HEK293 (cell line): ENCODE data around the gene IFITM1.

Experiments
- CTCF ChIA-PET: fragments of 350-600 bp; formaldehyde crosslinking; extraction: SDS; loops from one replicate; lab custom pipeline; 2021; ENCODE audit warnings: antibody characterized with exemption; lab: Yijun Ruan, JAX
- POLR2A ChIA-PET: fragments of 300-600 bp; formaldehyde crosslinking; extraction: SDS; loops from one replicate; lab custom pipeline; 2020; ENCODE audit warnings: antibody characterized with exemption, inconsistent platforms; lab: Yijun Ruan, JAX
- H3K27ac ChIP-seq: fragments of 200-500 bp; sonication (Bioruptor generic); 2 replicates; pipeline ENCODE4 v1.5.1; 2014; ENCODE audit warnings: low read depth, low read length, control low read depth, inconsistent platforms; ENCODE audit errors: extremely low read depth
- H3K36me3 ChIP-seq, 2 experiments: fragments of 200-500 bp in 1 of 2; sonication (Bioruptor generic) in 1 of 2; 1 replicate in 1 of 2; 2 replicates in 1 of 2; pipeline ENCODE4 v1.5.1; 2014 to 2017; ENCODE audit warnings: inconsistent platforms in 2 of 2, low read length in 2 of 2; ENCODE audit not compliant: control insufficient read depth in 2 of 2, insufficient read depth in 1 of 2
- H3K4me1 ChIP-seq: fragments of 200-500 bp; sonication (Bioruptor generic); 2 replicates; pipeline ENCODE4 v1.5.1; 2014; ENCODE audit warnings: mild to moderate bottlenecking, low read length, inconsistent platforms; ENCODE audit not compliant: control insufficient read depth, insufficient read depth
- H3K4me3 ChIP-seq: 2 replicates; pipeline ENCODE4 v1.5.1; 2011; ENCODE audit warnings: low read depth, mild to moderate bottlenecking, control low read depth, low read length, moderate library complexity
- H3K9me3 ChIP-seq: fragments of 200-500 bp; sonication (Bioruptor generic); 2 replicates; pipeline ENCODE4 v1.5.1; 2014; ENCODE audit warnings: low read depth, low read length, inconsistent platforms; ENCODE audit not compliant: control insufficient read depth, insufficient read depth
- GLI4 ChIP-seq: fragments of 450-650 bp; formaldehyde crosslinking; IDR thresholded peaks from 2 replicates; pipeline ENCODE4 v1.5.1; 2016; ENCODE audit warnings: missing biosample characterization, missing genetic modification characterization
- GLIS2 ChIP-seq: fragments of 450-650 bp; formaldehyde crosslinking; IDR thresholded peaks from 2 replicates; pipeline ENCODE4 v1.5.1; 2016; ENCODE audit warnings: missing biosample characterization, missing genetic modification characterization
- KLF1 ChIP-seq: fragments of 450-650 bp; formaldehyde crosslinking; IDR thresholded peaks from 2 replicates; pipeline ENCODE4 v1.5.1; 2016; ENCODE audit warnings: missing biosample characterization, missing genetic modification characterization
- MYNN ChIP-seq: fragments of 450-650 bp; formaldehyde crosslinking; IDR thresholded peaks from 2 replicates; pipeline ENCODE4 v1.5.1; 2016; ENCODE audit warnings: missing biosample characterization, missing genetic modification characterization, borderline replicate concordance
- OVOL3 ChIP-seq: fragments of 450-650 bp; formaldehyde crosslinking; IDR thresholded peaks from 2 replicates; pipeline ENCODE4 v1.5.1; 2016; ENCODE audit warnings: missing biosample characterization, missing genetic modification characterization
- PRDM1 ChIP-seq: fragments of 450-650 bp; formaldehyde crosslinking; IDR thresholded peaks from 2 replicates; pipeline ENCODE4; 2016; ENCODE audit warnings: missing biosample characterization, missing genetic modification characterization
- ZBTB20 ChIP-seq: fragments of 450-650 bp; formaldehyde crosslinking; IDR thresholded peaks from 2 replicates; pipeline ENCODE4 v1.5.1; 2016; ENCODE audit warnings: missing biosample characterization, missing genetic modification characterization
- ZFP3 ChIP-seq: fragments of 450-650 bp; formaldehyde crosslinking; IDR thresholded peaks from 2 replicates; pipeline ENCODE4 v1.5.1; 2016; ENCODE audit warnings: low read depth, missing biosample characterization, missing genetic modification characterization
- ZFP69B ChIP-seq: fragments of 450-650 bp; formaldehyde crosslinking; IDR thresholded peaks from 2 replicates; pipeline ENCODE4 v1.5.1; 2016; ENCODE audit warnings: missing biosample characterization, missing genetic modification characterization
- ZNF114 ChIP-seq: fragments of 450-650 bp; formaldehyde crosslinking; IDR thresholded peaks from 2 replicates; pipeline ENCODE4 v1.5.0; 2017; ENCODE audit warnings: missing biosample characterization, missing genetic modification characterization
- ZNF133 ChIP-seq: fragments of 450-650 bp; formaldehyde crosslinking; IDR thresholded peaks from 2 replicates; pipeline ENCODE4 v1.5.1; 2016; ENCODE audit warnings: missing biosample characterization, missing genetic modification characterization
- ZNF175 ChIP-seq: fragments of 450-650 bp; formaldehyde crosslinking; IDR thresholded peaks from 2 replicates; pipeline ENCODE4 v1.5.1; 2016; ENCODE audit warnings: missing biosample characterization, missing genetic modification characterization
- ZNF202 ChIP-seq: fragments of 450-650 bp; formaldehyde crosslinking; IDR thresholded peaks from 2 replicates; pipeline ENCODE4 v1.5.1; 2016; ENCODE audit warnings: missing biosample characterization, missing genetic modification characterization, borderline replicate concordance
- ZNF266 ChIP-seq: fragments of 450-650 bp; formaldehyde crosslinking; IDR thresholded peaks from 2 replicates; pipeline ENCODE4 v1.5.1; 2016; ENCODE audit warnings: missing biosample characterization, missing genetic modification characterization, low read depth
- ZNF302 ChIP-seq: fragments of 450-650 bp; formaldehyde crosslinking; IDR thresholded peaks from 2 replicates; pipeline ENCODE4 v1.5.1; 2016; ENCODE audit warnings: missing biosample characterization, missing genetic modification characterization, low read depth
- ZNF354C ChIP-seq: fragments of 450-650 bp; formaldehyde crosslinking; IDR thresholded peaks from 2 replicates; pipeline ENCODE4 v1.5.1; 2016; ENCODE audit warnings: missing biosample characterization, missing genetic modification characterization, low read depth, borderline replicate concordance
- ZNF366 ChIP-seq: fragments of 450-650 bp; formaldehyde crosslinking; conservative IDR thresholded peaks from 2 replicates; pipeline ENCODE4 v1.5.1; 2016; ENCODE audit warnings: missing biosample characterization, missing genetic modification characterization
- ZNF426 ChIP-seq: fragments of 450-650 bp; formaldehyde crosslinking; IDR thresholded peaks from 2 replicates; pipeline ENCODE4 v1.5.1; 2017; ENCODE audit warnings: missing biosample characterization, missing genetic modification characterization, mild to moderate bottlenecking, inconsistent platforms, moderate library complexity
- ZNF433 ChIP-seq: fragments of 450-650 bp; formaldehyde crosslinking; IDR thresholded peaks from 2 replicates; pipeline ENCODE4 v1.5.1; 2016; ENCODE audit warnings: missing biosample characterization, missing genetic modification characterization, low read depth
- ZNF530 ChIP-seq: fragments of 450-650 bp; formaldehyde crosslinking; IDR thresholded peaks from 2 replicates; pipeline ENCODE4 v1.5.1; 2016; ENCODE audit warnings: low read depth, missing biosample characterization, missing genetic modification characterization
- ZNF548 ChIP-seq: fragments of 450-650 bp; formaldehyde crosslinking; IDR thresholded peaks from 2 replicates; pipeline ENCODE4 v1.5.1; 2016; ENCODE audit warnings: missing biosample characterization, missing genetic modification characterization
- ZNF610 ChIP-seq: fragments of 450-650 bp; formaldehyde crosslinking; IDR thresholded peaks from 2 replicates; pipeline ENCODE4 v1.5.1; 2016; ENCODE audit warnings: missing biosample characterization, missing genetic modification characterization, borderline replicate concordance
- ZNF623 ChIP-seq: fragments of 450-650 bp; formaldehyde crosslinking; IDR thresholded peaks from 2 replicates; pipeline ENCODE4 v1.5.1; 2016; ENCODE audit warnings: missing biosample characterization, missing genetic modification characterization
- ZNF768 ChIP-seq: fragments of 450-650 bp; formaldehyde crosslinking; IDR thresholded peaks from 2 replicates; pipeline ENCODE4 v1.5.1; 2018; ENCODE audit warnings: missing biosample characterization, mild to moderate bottlenecking, missing genetic modification characterization
- ZNF843 ChIP-seq: fragments of 450-650 bp; formaldehyde crosslinking; IDR thresholded peaks from 2 replicates; pipeline ENCODE4 v1.5.1; 2016; ENCODE audit warnings: missing biosample characterization, missing genetic modification characterization
- TF ChIP-seq, protein P1 (sequence below): fragments of 450-650 bp; formaldehyde crosslinking; IDR thresholded peaks from 2 replicates; pipeline ENCODE4 v1.5.1; 2016; ENCODE audit warnings: missing biosample characterization, missing genetic modification characterization
- TF ChIP-seq, protein P2 (sequence below): fragments of 450-650 bp; formaldehyde crosslinking; conservative IDR thresholded peaks from 2 replicates; pipeline ENCODE4 v1.5.1; 2016; ENCODE audit warnings: low read depth, missing biosample characterization, missing genetic modification characterization

The IFITM1 gene

DNA sequence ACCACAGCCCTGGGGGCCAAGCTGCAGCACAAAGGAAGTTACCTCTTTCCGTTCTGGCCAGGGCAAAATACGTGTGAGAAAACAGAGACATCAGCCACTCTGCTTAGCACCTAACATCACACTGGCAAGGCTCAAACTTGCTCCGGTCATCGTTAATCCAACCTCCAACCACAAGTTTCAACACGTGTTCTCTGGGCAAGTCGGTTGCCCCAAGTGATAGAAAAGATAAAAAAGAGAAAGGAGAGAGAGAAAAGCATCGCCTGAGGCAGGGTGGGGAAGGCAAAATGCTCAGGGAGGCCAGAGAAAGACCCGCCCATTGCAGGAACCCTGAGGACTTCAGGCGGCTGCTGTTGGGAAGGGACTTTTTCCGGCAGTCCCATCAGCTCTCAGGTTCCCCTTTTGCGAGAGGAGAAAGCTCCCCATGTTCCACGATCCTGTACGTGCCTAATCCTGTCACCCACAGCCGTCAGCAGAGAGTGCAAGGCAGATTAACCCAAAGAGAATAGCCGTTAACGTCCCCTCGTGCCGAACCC, 36.9 kb downstream of the IFITM1 start:
- H3K4me3 ChIP-seq, result no peak overlapping the region
- H3K36me3 ChIP-seq, result no peaks in the 10 kb centered on the region
- no peak overlapping the region for H3K27ac ChIP-seq
- ChIA-PET CTCF (no interaction called here), POLR2A (no interaction called here)
- no peak for TF ChIP-seq OVOL3 (tag by site-specific recombination)
- no peak for TF ChIP-seq ZNF114
- no peak for TF ChIP-seq ZNF202 (tag by site-specific recombination)
- no peak for TF ChIP-seq ZNF610 (tag by site-specific recombination)
- no peak for TF ChIP-seq ZNF623
- TF ChIP-seq, protein P1, sequence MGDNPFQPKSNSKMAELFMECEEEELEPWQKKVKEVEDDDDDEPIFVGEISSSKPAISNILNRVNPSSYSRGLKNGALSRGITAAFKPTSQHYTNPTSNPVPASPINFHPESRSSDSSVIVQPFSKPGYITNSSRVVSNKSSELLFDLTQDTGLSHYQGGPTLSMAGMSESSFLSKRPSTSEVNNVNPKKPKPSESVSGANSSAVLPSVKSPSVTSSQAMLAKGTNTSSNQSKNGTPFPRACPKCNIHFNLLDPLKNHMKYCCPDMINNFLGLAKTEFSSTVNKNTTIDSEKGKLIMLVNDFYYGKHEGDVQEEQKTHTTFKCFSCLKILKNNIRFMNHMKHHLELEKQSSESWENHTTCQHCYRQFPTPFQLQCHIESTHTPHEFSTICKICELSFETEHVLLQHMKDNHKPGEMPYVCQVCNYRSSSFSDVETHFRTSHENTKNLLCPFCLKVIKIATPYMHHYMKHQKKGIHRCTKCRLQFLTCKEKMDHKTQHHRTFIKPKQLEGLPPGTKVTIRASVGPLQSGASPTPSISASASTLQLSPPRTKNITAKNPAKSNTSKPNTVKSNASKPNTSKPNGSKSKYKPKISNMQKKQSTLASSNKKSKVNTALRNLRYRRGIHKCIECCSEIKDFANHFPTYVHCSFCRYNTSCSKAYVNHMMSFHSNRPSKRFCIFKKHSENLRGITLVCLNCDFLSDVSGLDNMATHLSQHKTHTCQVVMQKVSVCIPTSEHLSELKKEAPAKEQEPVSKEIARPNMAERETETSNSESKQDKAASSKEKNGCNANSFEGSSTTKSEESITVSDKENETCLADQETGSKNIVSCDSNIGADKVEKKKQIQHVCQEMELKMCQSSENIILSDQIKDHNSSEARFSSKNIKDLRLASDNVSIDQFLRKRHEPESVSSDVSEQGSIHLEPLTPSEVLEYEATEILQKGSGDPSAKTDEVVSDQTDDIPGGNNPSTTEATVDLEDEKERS, result no peak
- no peak for TF ChIP-seq PRDM1 (tag by site-specific recombination)
- TF ChIP-seq ZNF366, result no peak
- TF ChIP-seq ZNF266 (tag by site-specific recombination), result no peak
- TF ChIP-seq, protein P2, sequence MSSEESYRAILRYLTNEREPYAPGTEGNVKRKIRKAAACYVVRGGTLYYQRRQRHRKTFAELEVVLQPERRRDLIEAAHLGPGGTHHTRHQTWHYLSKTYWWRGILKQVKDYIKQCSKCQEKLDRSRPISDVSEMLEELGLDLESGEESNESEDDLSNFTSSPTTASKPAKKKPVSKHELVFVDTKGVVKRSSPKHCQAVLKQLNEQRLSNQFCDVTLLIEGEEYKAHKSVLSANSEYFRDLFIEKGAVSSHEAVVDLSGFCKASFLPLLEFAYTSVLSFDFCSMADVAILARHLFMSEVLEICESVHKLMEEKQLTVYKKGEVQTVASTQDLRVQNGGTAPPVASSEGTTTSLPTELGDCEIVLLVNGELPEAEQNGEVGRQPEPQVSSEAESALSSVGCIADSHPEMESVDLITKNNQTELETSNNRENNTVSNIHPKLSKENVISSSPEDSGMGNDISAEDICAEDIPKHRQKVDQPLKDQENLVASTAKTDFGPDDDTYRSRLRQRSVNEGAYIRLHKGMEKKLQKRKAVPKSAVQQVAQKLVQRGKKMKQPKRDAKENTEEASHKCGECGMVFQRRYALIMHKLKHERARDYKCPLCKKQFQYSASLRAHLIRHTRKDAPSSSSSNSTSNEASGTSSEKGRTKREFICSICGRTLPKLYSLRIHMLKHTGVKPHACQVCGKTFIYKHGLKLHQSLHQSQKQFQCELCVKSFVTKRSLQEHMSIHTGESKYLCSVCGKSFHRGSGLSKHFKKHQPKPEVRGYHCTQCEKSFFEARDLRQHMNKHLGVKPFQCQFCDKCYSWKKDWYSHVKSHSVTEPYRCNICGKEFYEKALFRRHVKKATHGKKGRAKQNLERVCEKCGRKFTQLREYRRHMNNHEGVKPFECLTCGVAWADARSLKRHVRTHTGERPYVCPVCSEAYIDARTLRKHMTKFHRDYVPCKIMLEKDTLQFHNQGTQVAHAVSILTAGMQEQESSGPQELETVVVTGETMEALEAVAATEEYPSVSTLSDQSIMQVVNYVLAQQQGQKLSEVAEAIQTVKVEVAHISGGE (tag by site-specific recombination), result no peak
- no peak for TF ChIP-seq ZFP69B (tag by site-specific recombination)
- TF ChIP-seq ZNF133 (tag by site-specific recombination), result no peak
- no peak for TF ChIP-seq ZNF175
- TF ChIP-seq ZNF843 (tag by site-specific recombination), result no peak
- TF ChIP-seq ZNF426, result no peak
- no peak for TF ChIP-seq ZNF433 (tag by site-specific recombination)
- no peak for TF ChIP-seq GLIS2 (tag by site-specific recombination)
- TF ChIP-seq ZNF530 (tag by site-specific recombination), result no peak
- TF ChIP-seq ZBTB20 (tag by site-specific recombination), result no peak
- no peak for TF ChIP-seq ZNF768 (tag by site-specific recombination)
- H3K9me3 ChIP-seq, result no peaks in the 10 kb centered on the region
- H3K4me1 ChIP-seq, result no peaks in the 10 kb centered on the region

DNA sequence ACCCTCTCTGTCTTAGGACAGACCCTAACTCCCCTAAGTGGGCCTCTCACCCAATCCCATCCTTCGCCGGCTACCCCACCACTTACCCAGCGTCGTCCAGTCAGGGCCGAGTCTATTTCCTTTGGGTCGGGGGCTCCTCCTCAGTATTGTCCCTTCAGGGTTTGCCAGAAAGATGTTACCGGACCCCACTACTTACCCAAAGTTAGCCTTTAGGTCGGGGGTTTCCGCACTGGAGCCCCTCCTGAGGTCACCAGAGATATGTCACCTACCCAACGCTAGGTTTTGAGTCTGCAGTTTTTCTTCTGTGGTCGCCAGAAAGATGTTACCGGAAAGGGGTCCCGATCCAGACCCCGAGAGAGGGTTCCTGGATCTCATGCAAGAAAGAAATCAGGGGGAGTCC, 37.6 kb downstream of the IFITM1 start:
- TF ChIP-seq MYNN (tag by site-specific recombination) (no peak), KLF1 (tag by site-specific recombination) (no peak), ZNF354C (tag by site-specific recombination) (no peak), GLI4 (no peak), ZNF548 (tag by site-specific recombination) (no peak), OVOL3 (tag by site-specific recombination) (no peak), ZNF302 (tag by site-specific recombination) (no peak), ZFP3 (tag by site-specific recombination) (no peak)
- ChIA-PET POLR2A (no interaction called here), CTCF (interaction anchor here (0.7 kb wide), 1 partner anchor 34 kb away, joined by 3 read pairs; no protein-coding TSS in a partner anchor)
- Histone ChIP-seq H3K4me1 (no peaks in the 10 kb centered on the region), H3K4me3 (no peak overlapping the region), H3K27ac (no peak overlapping the region), H3K9me3 (no peaks in the 10 kb centered on the region), H3K36me3 (no peaks in the 10 kb centered on the region)
